NCI-H1105 (cell line): Measurements from ENCODE around the gene LYPD5.

Source experiments
- DNase-seq: peaks from one replicate; lab custom pipeline; 2025; lab: John Stamatoyannopoulos, UW

LYPD5 gene

DNA sequence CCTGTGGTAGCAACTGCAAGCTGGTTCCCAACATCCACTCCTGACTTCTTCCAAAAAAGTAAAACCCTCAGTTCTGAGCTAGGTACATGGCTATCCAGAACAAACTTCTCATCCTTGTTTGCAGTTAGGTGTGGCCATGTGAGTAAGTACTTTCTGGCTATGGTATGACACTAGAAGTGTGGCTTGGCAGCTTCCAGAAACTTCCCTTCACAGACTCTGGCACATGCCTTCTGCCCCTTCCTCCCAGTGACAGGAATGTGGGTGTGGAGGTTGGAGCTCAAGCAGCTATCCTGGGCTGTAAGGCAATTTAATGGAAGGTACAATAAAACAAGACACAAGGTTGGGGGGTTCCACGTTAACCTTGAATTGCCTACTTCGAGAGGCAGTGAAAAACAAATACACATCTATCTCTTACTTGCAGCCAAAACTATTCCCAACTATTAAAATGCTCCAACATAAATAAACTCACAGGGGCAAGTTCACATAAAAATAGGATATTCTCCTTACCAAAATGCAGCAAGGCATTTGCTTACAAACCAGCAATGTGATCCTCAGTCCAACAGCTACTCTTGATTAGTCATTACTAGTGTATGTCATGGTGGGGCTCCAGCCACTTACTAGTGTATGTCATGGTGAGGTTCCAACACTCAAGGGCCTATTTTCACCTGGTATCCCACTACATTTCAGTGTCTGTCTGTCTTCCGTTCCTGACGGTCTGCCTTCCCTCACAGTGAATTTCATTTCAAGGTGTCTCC is 50.6 kb downstream of the LYPD5 start:
- no peak for DNase-seq

DNA sequence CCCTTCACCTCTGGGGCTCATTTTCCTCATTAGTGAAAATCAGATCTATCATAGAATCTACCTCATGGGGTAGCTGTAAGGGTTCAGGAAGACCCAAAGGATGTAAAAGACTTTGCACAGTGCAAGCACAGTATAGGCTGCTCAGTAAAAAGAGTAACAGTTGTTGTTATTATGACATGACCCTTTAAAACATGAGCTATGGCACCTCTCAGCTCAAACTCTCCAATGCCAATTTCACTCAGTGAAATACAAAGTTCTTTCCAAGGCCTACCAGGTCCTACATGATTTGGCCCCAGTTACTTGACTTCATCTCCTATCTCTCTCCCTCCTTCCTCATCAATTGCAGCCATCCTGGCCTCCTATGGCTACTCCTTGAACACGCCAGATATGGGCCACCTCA is 52.3 kb downstream of the LYPD5 start:
- DNase-seq: no peak

DNA sequence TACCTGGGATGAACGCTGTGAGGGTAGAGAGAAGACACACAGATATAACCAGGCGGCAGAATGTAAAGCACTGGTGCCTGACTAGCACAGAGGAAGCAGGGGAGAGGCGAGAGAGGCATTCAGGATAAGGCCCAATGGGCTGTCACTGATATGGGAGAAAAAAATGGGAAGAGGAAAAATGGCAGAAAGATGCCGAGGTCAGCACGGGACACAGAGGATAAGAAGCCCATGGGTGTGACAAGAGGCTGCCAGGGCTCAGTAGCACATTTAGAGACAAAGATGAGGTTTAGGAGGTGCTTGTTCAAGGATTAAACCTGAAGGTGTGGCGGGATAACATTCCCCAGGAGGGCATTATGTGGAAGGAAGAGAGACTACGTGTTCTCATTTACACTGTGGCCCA is 53.1 kb downstream of the LYPD5 start:
- DNase-seq: no peak

GRCh38 chr19:43748685-43749084 is 53.6 kb downstream of the LYPD5 start:
- DNase-seq: no peak

GRCh38 chr19:43748205-43748594 is 54.0 kb downstream of the LYPD5 start:
- no peak for DNase-seq

DNA sequence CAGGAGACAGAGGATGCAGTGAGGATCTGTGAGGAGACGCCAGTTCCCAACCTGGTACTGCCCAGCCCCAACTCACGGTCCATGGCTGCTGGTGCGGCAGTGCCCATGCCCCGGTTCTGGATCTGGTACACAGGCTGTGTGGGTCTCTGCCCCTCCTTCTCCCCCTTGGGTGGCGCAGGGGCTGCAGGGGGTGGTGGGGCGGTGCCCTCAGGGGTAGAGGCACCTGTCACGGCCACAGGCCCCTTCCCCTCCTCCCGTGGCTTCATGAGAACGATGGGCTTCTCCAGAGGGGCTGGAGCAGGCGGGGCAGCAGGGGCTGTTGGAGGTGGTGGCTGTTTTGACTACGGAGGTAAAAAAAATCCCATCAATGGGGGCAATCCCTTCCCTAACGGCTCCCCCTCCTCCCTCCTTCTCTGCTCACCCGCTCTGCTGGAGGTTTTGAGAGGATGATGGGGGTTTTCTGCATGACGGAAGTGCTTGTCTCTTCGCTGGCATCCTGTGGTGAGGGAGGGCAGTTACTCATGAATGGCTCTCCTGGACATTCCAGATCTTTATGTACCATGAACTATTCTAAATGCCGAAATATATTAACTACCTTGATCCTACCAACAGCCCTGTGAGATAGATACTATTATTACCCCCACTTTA is 54.6 kb downstream of the LYPD5 start:
- DNase-seq: no peak
